ELF-1 (cell line): ENCODE results near the gene FBLN7.

Experiments used
- DNase-seq: peaks from one replicate; pipeline ENCODE4 v3.0.0-alpha.2; 2016; ENCODE audit warnings: low read depth, low spot score

FBLN7 gene

GRCh38 chr2:112156152-112156986 is 18.2 kb downstream of the FBLN7 start:
- DNase-seq = peak; percentile 20

GRCh38 chr2:112157472-112157871 is 19.3 kb downstream of the FBLN7 start:
- no peak for DNase-seq

- no peak for DNase-seq
These were observed 21.3 kb downstream of the FBLN7 start for GRCh38 chr2:112159454-112159921.

- DNase-seq = no peak
These were observed 22.4 kb downstream of the FBLN7 start for GRCh38 chr2:112160283-112161250.

GRCh38 chr2:112161431-112162145 is 23.4 kb downstream of the FBLN7 start:
- no peak for DNase-seq

GRCh38 chr2:112162341-112162740 is 24.2 kb downstream of the FBLN7 start:
- no peak for DNase-seq

- no peak for DNase-seq
These were observed 24.8 kb downstream of the FBLN7 start for GRCh38 chr2:112162956-112163355.

GRCh38 chr2:112163541-112163981 is 25.4 kb downstream of the FBLN7 start:
- no peak for DNase-seq

GRCh38 chr2:112164876-112165275 is 26.7 kb downstream of the FBLN7 start:
- no peak for DNase-seq

GRCh38 chr2:112165296-112165695 is 27.1 kb downstream of the FBLN7 start:
- no peak for DNase-seq

- DNase-seq = no peak
These were observed 28.8 kb downstream of the FBLN7 start for GRCh38 chr2:112166806-112167499.

GRCh38 chr2:112168422-112169124 is 30.4 kb downstream of the FBLN7 start:
- no peak for DNase-seq

GRCh38 chr2:112170495-112170894 is 32.3 kb downstream of the FBLN7 start:
- no peak for DNase-seq

- DNase-seq = no peak
These were observed 35.6 kb downstream of the FBLN7 start for GRCh38 chr2:112173646-112174319.

- DNase-seq = no peak
These were observed 36.2 kb downstream of the FBLN7 start for GRCh38 chr2:112174383-112174782.

GRCh38 chr2:112175333-112175732 is 37.1 kb downstream of the FBLN7 start:
- DNase-seq = no peak

GRCh38 chr2:112175958-112176573 is 37.9 kb downstream of the FBLN7 start:
- no peak for DNase-seq

- peak; percentile 57 for DNase-seq
These were observed 43.5 kb downstream of the FBLN7 start for GRCh38 chr2:112181571-112182290.

GRCh38 chr2:112182581-112183034 is 44.4 kb downstream of the FBLN7 start:
- DNase-seq = peak; percentile 23
